GM12878 (cell line): ENCODE data around the gene FTCDNL1.

Source experiments
- CBX5 ChIP-seq: sonication (generic); IDR thresholded peaks from 2 replicates; pipeline ENCODE4 v1.6.1; 2016; ENCODE audit warnings: low read depth, moderate library complexity, mild to moderate bottlenecking, inconsistent platforms
- CHD1 ChIP-seq: IDR thresholded peaks from 2 replicates; pipeline ENCODE4 v1.6.1; 2012; ENCODE audit warnings: low read depth, low read length, improper control_type of control experiment
- CTCF ChIP-seq, 3 experiments: IDR thresholded peaks in 2 of 3; conservative IDR thresholded peaks in 1 of 3; 2 replicates each; pipeline ENCODE4 v1.5.1; 2011; ENCODE audit warnings: low read depth in 3 of 3, low read length in 3 of 3, mild to moderate bottlenecking in 3 of 3, control low read depth in 2 of 3, moderate library complexity in 2 of 3, inconsistent platforms in 1 of 3, mixed read lengths in 1 of 3; ENCODE audit not compliant: control insufficient read depth in 2 of 3, insufficient read depth in 1 of 3; ENCODE audit errors: extremely low read depth in 1 of 3
- EZH2 ChIP-seq: IDR thresholded peaks from 2 replicates; pipeline ENCODE4 v1.6.1; 2012; ENCODE audit warnings: low read depth, mild to moderate bottlenecking, control low read depth, inconsistent platforms, low read length, borderline replicate concordance; ENCODE audit not compliant: control insufficient read depth
- RAD51 ChIP-seq: fragments of 450-650 bp; IDR thresholded peaks from 2 replicates; pipeline ENCODE4 v1.6.1; 2016; ENCODE audit warnings: moderate library complexity, mild to moderate bottlenecking, inconsistent platforms
- RBBP5 ChIP-seq: fragments of 200-600 bp; sonication (generic); conservative IDR thresholded peaks from 2 replicates; pipeline ENCODE4 v1.6.1; 2016
- STAT1 ChIP-seq: fragments of 450-650 bp; conservative IDR thresholded peaks from 2 replicates; pipeline ENCODE4 v1.6.1; 2014; ENCODE audit warnings: antibody characterized with exemption, mild to moderate bottlenecking

GRCh38 chr2:199836943-199837342 is 14.0 kb downstream of the FTCDNL1 start:
- TF ChIP-seq RBBP5, result no peak
- TF ChIP-seq CTCF (IDR thresholded peaks at IDR 0.05 in 2 of 3, conservative IDR thresholded peaks at IDR 0.05 in 1 of 3; ENCODE audit: control insufficient read depth in 2 of 3, extremely low read depth in 1 of 3, insufficient read depth in 1 of 3, low read depth in 3 of 3, low read length in 3 of 3), result no peak
- no peak for TF ChIP-seq RAD51
- no peak for TF ChIP-seq EZH2
- no peak for TF ChIP-seq CHD1
- TF ChIP-seq CBX5, result no peak
- TF ChIP-seq STAT1, result no peak
